HCT116 (cell line): ENCODE results near the gene GBE1. TPM values are rescaled to one million over a fixed set of nuclear protein-coding genes. Genes with fewer than 3 reads are reported as not detected.

ENCODE experiments used
- ATAC-seq: fragments of 200-7000 bp; cut with Tn5 transposase; 2 replicates; pipeline ENCODE4 v1.9.1; 2020; ENCODE audit warnings: mild to moderate bottlenecking, moderate library complexity
- BruUV-seq: library from RNA; stranded (reverse); fragments of 400-500 nt; replicated peaks from 2 replicates; lab custom pipeline; 2021; lab: Mats Ljungman, UMichigan
- CTCF ChIA-PET: fragments of 300-600 bp; sonication (Branson Sonifier 250); formaldehyde crosslinking; loops from one replicate; lab custom pipeline; 2021; ENCODE audit warnings: antibody characterized with exemption; lab: Charles Lee
- POLR2A ChIA-PET: fragments of 300-600, 350-600 bp; sonication (Branson Sonifier 250); formaldehyde crosslinking; loops from one replicate; lab custom pipeline; 2021; ENCODE audit warnings: antibody characterized with exemption; lab: Charles Lee
- RAD21 ChIA-PET, 2 experiments: fragments of 300-600 bp; sonication (Branson Sonifier 250); formaldehyde crosslinking; loops; one replicate each; lab custom pipeline; 2023; ENCODE audit warnings: low total read pairs in 2 of 2; ENCODE audit not compliant: uncharacterized antibody in 2 of 2, unreplicated experiment in 2 of 2, low non-redundant PET in 1 of 2; lab: Charles Lee
- DNase-seq: peaks from one replicate; pipeline ENCODE4 v3.0.0-alpha.2; 2010; ENCODE audit warnings: low read depth, low spot score
- H2AFZ ChIP-seq: fragments of 200-600 bp; shearing (Covaris generic), sonication (generic); 2 replicates; pipeline ENCODE4 v1.6.1; 2017; ENCODE audit warnings: low read depth, mixed run types, mixed read lengths, antibody characterized with exemption, low read length; ENCODE audit not compliant: poor library complexity, severe bottlenecking
- H3K27ac ChIP-seq: 2 replicates; pipeline ENCODE4 v1.5.1; 2012; ENCODE audit warnings: low read depth, low read length
- H3K27me3 ChIP-seq: fragments of 200-600 bp; sonication (generic); 2 replicates; pipeline ENCODE4 v1.6.1; 2016; ENCODE audit warnings: mixed run types, low read length, mixed read lengths; ENCODE audit not compliant: insufficient read depth
- H3K36me3 ChIP-seq, 2 experiments: fragments of 200-500 bp in 1 of 2; fragments of 200-600 bp in 1 of 2; sonication (Bioruptor generic) in 1 of 2; sonication (generic) in 1 of 2; 2 replicates each; pipeline versions ENCODE4 v1.5.1 to v1.6.1; 2014 to 2016; ENCODE audit warnings: low read length in 2 of 2, inconsistent platforms in 1 of 2, mixed read lengths in 1 of 2, mixed run types in 1 of 2; ENCODE audit not compliant: insufficient read depth in 2 of 2, control insufficient read depth in 1 of 2
- H3K4me1 ChIP-seq, 2 experiments: fragments of 200-600 bp in 1 of 2; sonication (generic) in 1 of 2; 2 replicates each; pipeline versions ENCODE4 v1.5.1 to v1.6.1; 2012 to 2017; ENCODE audit warnings: low read length in 2 of 2, inconsistent platforms in 1 of 2, mild to moderate bottlenecking in 1 of 2, mixed read lengths in 1 of 2, mixed run types in 1 of 2, moderate library complexity in 1 of 2; ENCODE audit not compliant: insufficient read depth in 2 of 2, control insufficient read depth in 1 of 2
- H3K4me2 ChIP-seq: fragments of 200-600 bp; sonication (generic); 2 replicates; pipeline ENCODE4 v1.6.1; 2017; ENCODE audit warnings: mixed run types, low read length, mixed read lengths
- H3K4me3 ChIP-seq, 2 experiments: fragments of 200-600 bp in 1 of 2; sonication (generic) in 1 of 2; replicated peaks in 1 of 2; 2 replicates each; pipeline ENCODE4 v1.5.1; 2011 to 2016; ENCODE audit warnings: low read length in 2 of 2, control low read depth in 1 of 2, low read depth in 1 of 2, mild to moderate bottlenecking in 1 of 2, mixed read lengths in 1 of 2, mixed run types in 1 of 2
- H3K79me2 ChIP-seq: fragments of 200-600 bp; sonication (generic); 2 replicates; pipeline ENCODE4 v1.6.1; 2017; ENCODE audit warnings: mild to moderate bottlenecking, mixed run types, low read length, moderate library complexity, mixed read lengths; ENCODE audit not compliant: insufficient read depth
- H3K9ac ChIP-seq: fragments of 200-600 bp; sonication (generic); 2 replicates; pipeline ENCODE4 v1.6.1; 2016; ENCODE audit warnings: low read length, mixed read lengths
- H3K9me2 ChIP-seq: fragments of 200-600 bp; sonication (generic), shearing (Covaris generic); 2 replicates; pipeline ENCODE4 v1.6.1; 2017; ENCODE audit warnings: mixed run types, mild to moderate bottlenecking, moderate library complexity; ENCODE audit not compliant: insufficient read depth
- H3K9me3 ChIP-seq, 2 experiments: fragments of 200-500 bp in 1 of 2; fragments of 200-600 bp in 1 of 2; sonication (Bioruptor generic) in 1 of 2; sonication (generic) in 1 of 2; 2 replicates each; pipeline ENCODE4 v1.6.1; 2014 to 2017; ENCODE audit warnings: low read length in 2 of 2, mixed read lengths in 2 of 2, inconsistent platforms in 1 of 2, low read depth in 1 of 2, mild to moderate bottlenecking in 1 of 2, mixed run types in 1 of 2, moderate library complexity in 1 of 2; ENCODE audit not compliant: control insufficient read depth in 1 of 2, insufficient read depth in 1 of 2
- H4K20me1 ChIP-seq: fragments of 200-600 bp; sonication (generic), shearing (Covaris generic); 2 replicates; pipeline ENCODE4 v1.6.1; 2017; ENCODE audit warnings: mixed run types, mild to moderate bottlenecking, moderate library complexity; ENCODE audit not compliant: insufficient read depth
- ATF3 ChIP-seq: IDR thresholded peaks from 2 replicates; pipeline ENCODE4 v1.6.1; 2012
- CBX3 ChIP-seq: IDR thresholded peaks from 2 replicates; pipeline ENCODE4 v1.6.1; 2012; ENCODE audit warnings: low read depth
- EGR1 ChIP-seq: IDR thresholded peaks from 2 replicates; pipeline ENCODE4 v1.6.1; 2012; ENCODE audit warnings: low read depth
- ELF1 ChIP-seq: IDR thresholded peaks from 2 replicates; pipeline ENCODE4 v1.6.1; 2012; ENCODE audit warnings: low read depth, borderline replicate concordance
- FOSL1 ChIP-seq: IDR thresholded peaks from 2 replicates; pipeline ENCODE4 v1.6.1; 2012; ENCODE audit warnings: low read depth
- SIN3A ChIP-seq: IDR thresholded peaks from 2 replicates; pipeline ENCODE4 v1.6.1; 2012; ENCODE audit warnings: low read depth
- SP1 ChIP-seq: IDR thresholded peaks from 2 replicates; pipeline ENCODE4 v1.6.1; 2012; ENCODE audit warnings: low read depth
- SRF ChIP-seq: IDR thresholded peaks from 2 replicates; pipeline ENCODE4 v1.6.1; 2012; ENCODE audit warnings: low read depth
- TCF7L2 ChIP-seq: IDR thresholded peaks from 2 replicates; pipeline ENCODE4 v1.7.0; 2011; ENCODE audit warnings: borderline replicate concordance, inconsistent platforms; ENCODE audit not compliant: insufficient read depth, insufficient read length; ENCODE audit errors: extremely low read depth
- YY1 ChIP-seq: IDR thresholded peaks from 2 replicates; pipeline ENCODE4 v1.6.1; 2011; ENCODE audit warnings: low read length, low read depth, moderate library complexity, mild to moderate bottlenecking; ENCODE audit not compliant: insufficient replicate concordance; ENCODE audit errors: extremely low read depth
- ZFX ChIP-seq: fragments of 450-650 bp; IDR thresholded peaks from 2 replicates; pipeline ENCODE4 v1.6.1; 2017
- intact Hi-C: fragments of 100-400 bp; cut with micrococcal nuclease; formaldehyde crosslinking; loops from 2 replicates; pipeline ENCODE4 v1.10.0; 2022
- total RNA-seq: library from RNA; stranded (reverse); gene quantifications from one replicate; pipeline ENCODE4 v1.2.1, GENCODE V29; 2021; ENCODE audit not compliant: unreplicated experiment
- TF ChIP-seq, protein P1 (sequence below), 3 experiments: fragments of 200-600 bp in 1 of 3; sonication (generic) in 1 of 3; IDR thresholded peaks in 2 of 3; conservative IDR thresholded peaks in 1 of 3; 2 replicates each; pipeline ENCODE4 v1.5.1; 2012 to 2017; ENCODE audit warnings: low read depth in 2 of 3, low read length in 2 of 3, antibody characterized with exemption in 1 of 3, borderline replicate concordance in 1 of 3, control low read depth in 1 of 3, mild to moderate bottlenecking in 1 of 3, mixed read lengths in 1 of 3, mixed run types in 1 of 3, moderate library complexity in 1 of 3; ENCODE audit not compliant: insufficient read depth in 1 of 3
- TF ChIP-seq, protein P2 (sequence below): IDR thresholded peaks from 2 replicates; pipeline ENCODE4 v1.6.1; 2011; ENCODE audit warnings: mild to moderate bottlenecking, low read length, moderate library complexity; ENCODE audit not compliant: insufficient replicate concordance; ENCODE audit errors: extremely low read depth

Gene GBE1
- total RNA-seq, 1 experiment from 2014 or later = 27.7 TPM

DNA sequence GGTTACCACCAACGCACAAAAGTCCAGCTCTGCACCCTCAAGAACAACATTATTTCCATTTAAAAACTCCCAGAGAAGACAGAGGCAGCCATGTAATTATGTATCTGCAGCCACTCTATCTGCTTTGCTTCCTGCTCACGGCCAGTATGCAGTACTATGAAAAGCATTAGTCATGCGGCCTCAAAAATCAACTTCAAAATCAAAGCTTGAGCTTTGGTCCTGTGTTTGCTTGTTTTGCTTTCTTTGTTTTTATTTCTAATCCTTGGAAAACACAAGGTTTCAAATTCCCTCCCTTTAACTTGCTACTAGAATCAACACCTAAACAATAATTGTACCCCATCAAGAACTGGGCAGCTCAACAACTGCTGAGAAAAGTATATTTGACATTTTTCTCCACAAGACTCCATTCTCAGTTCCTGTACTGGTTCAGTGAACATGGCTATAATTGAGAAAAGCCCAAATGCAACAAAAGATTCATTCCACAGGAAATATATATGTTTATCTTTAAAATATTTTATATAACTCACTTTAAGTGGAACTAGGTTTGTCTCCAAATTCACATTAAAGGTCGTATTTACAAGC, 37.6 kb downstream of the GBE1 start:
- H2AFZ ChIP-seq = no peak overlapping the region
- ChIA-PET CTCF (no interaction called here), POLR2A (no interaction called here), RAD21 (no interaction called here)
- no peaks in the 10 kb centered on the region for H3K79me2 ChIP-seq
- H3K9me3 ChIP-seq = no peaks in the 10 kb centered on the region
- BruUV-seq = no TSS peak
- no peak overlapping the region for H3K4me2 ChIP-seq
- no peak overlapping the region for H3K4me3 ChIP-seq
- TF ChIP-seq, protein P1, sequence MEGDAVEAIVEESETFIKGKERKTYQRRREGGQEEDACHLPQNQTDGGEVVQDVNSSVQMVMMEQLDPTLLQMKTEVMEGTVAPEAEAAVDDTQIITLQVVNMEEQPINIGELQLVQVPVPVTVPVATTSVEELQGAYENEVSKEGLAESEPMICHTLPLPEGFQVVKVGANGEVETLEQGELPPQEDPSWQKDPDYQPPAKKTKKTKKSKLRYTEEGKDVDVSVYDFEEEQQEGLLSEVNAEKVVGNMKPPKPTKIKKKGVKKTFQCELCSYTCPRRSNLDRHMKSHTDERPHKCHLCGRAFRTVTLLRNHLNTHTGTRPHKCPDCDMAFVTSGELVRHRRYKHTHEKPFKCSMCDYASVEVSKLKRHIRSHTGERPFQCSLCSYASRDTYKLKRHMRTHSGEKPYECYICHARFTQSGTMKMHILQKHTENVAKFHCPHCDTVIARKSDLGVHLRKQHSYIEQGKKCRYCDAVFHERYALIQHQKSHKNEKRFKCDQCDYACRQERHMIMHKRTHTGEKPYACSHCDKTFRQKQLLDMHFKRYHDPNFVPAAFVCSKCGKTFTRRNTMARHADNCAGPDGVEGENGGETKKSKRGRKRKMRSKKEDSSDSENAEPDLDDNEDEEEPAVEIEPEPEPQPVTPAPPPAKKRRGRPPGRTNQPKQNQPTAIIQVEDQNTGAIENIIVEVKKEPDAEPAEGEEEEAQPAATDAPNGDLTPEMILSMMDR (IDR thresholded peaks at IDR 0.05 in 2 of 3, conservative IDR thresholded peaks at IDR 0.05 in 1 of 3; ENCODE audit: borderline replicate concordance in 1 of 3, insufficient read depth in 1 of 3, low read depth in 2 of 3, low read length in 2 of 3) = no peak
- TF ChIP-seq TCF7L2 (no peak), ELF1 (no peak), YY1 (no peak)
- H3K27me3 ChIP-seq = no peaks in the 10 kb centered on the region
- H4K20me1 ChIP-seq = no peaks in the 10 kb centered on the region; the same call in 1 of the 2 replicates
- DNase-seq (no peak), ATAC-seq (no peak)
- H3K27ac ChIP-seq = no peak overlapping the region
- no peaks in the 10 kb centered on the region for H3K36me3 ChIP-seq
- H3K4me1 ChIP-seq = peaks cover 0 to 24% of the 10 kb centered on the region in 2 experiments; a peak in 3 of 4 replicates
- intact Hi-C loops = no loop called here
- H3K9ac ChIP-seq = no peak overlapping the region
- no peaks in the 10 kb centered on the region for H3K9me2 ChIP-seq

DNA sequence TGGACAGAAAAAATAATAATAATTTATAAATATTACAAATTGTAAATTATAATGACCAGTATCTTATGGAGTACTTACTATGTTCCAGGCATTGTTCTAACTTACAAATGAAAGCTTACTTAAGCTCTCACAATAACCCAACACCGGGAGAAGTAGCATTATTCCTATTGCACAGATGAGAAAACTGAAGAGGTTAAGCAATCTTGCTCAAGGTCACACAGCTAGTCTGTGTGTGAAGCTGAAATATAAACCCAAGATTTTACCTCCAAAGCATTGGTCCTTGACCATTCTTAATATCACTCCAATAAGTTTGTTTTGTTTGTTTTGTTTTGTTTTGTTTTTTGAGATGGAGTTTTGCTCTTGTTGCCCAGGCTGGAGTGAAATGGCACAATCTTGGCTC, 43.1 kb downstream of the GBE1 start:
- intact Hi-C loops = no loop called here
- TF ChIP-seq SRF = no peak
- TF ChIP-seq ATF3 = no peak
- no peak for TF ChIP-seq SP1
- no peak for TF ChIP-seq TCF7L2
- TF ChIP-seq, protein P2, sequence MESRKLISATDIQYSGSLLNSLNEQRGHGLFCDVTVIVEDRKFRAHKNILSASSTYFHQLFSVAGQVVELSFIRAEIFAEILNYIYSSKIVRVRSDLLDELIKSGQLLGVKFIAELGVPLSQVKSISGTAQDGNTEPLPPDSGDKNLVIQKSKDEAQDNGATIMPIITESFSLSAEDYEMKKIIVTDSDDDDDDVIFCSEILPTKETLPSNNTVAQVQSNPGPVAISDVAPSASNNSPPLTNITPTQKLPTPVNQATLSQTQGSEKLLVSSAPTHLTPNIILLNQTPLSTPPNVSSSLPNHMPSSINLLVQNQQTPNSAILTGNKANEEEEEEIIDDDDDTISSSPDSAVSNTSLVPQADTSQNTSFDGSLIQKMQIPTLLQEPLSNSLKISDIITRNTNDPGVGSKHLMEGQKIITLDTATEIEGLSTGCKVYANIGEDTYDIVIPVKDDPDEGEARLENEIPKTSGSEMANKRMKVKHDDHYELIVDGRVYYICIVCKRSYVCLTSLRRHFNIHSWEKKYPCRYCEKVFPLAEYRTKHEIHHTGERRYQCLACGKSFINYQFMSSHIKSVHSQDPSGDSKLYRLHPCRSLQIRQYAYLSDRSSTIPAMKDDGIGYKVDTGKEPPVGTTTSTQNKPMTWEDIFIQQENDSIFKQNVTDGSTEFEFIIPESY = no peak
- TF ChIP-seq YY1 = no peak
- TF ChIP-seq EGR1 = no peak
- no peak for TF ChIP-seq SIN3A
- TF ChIP-seq ELF1 = no peak
- TF ChIP-seq ZFX = no peak
- no peak for TF ChIP-seq FOSL1
- no peak for TF ChIP-seq CBX3
- ATAC-seq (no peak), DNase-seq (no peak)
- no peaks in the 10 kb centered on the region for H3K36me3 ChIP-seq
- no peak overlapping the region for H2AFZ ChIP-seq
- POLR2A ChIA-PET = no interaction called here
- CTCF ChIA-PET = no interaction called here
- RAD21 ChIA-PET = no interaction called here
- no peak overlapping the region for H3K27ac ChIP-seq
- no peaks in the 10 kb centered on the region for H4K20me1 ChIP-seq
- H3K79me2 ChIP-seq = no peaks in the 10 kb centered on the region
- no peaks in the 10 kb centered on the region for H3K9me2 ChIP-seq
- H3K4me1 ChIP-seq = no peaks in the 10 kb centered on the region
- no peak overlapping the region for H3K9ac ChIP-seq
- no peaks in the 10 kb centered on the region for H3K9me3 ChIP-seq
- BruUV-seq = no TSS peak
- H3K4me3 ChIP-seq = no peak overlapping the region
- H3K4me2 ChIP-seq = no peak overlapping the region
- no peaks in the 10 kb centered on the region for H3K27me3 ChIP-seq
